GM12891 (cell line): Measurements from ENCODE around the gene USP40.
"Not testable (repeated sequence)": the region's sequence is repeated elsewhere in the genome, so short reads cannot be mapped to it uniquely, and the experiment has no call there.

Experiments used
- DNase-seq: peaks from one replicate; pipeline ENCODE4 v3.0.0; 2011; ENCODE audit warnings: low spot score; ENCODE audit not compliant: insufficient read length
- FAIRE-seq: peaks from 2 replicates; lab custom pipeline; 2011; peaks lifted over from hg19 to GRCh38; lab: Jason Lieb, UNC
- PAX5 ChIP-seq: IDR thresholded peaks from 2 replicates; pipeline ENCODE4 v1.6.1; 2011; ENCODE audit warnings: low read length, moderate library complexity, mild to moderate bottlenecking; ENCODE audit not compliant: insufficient read depth, severe bottlenecking
- POLR2A ChIP-seq: IDR thresholded peaks from 2 replicates; pipeline ENCODE4 v1.6.1; 2011; ENCODE audit warnings: low read depth, low read length, control low read depth
- POLR2AphosphoS5 ChIP-seq: IDR thresholded peaks from 2 replicates; pipeline ENCODE4 v1.6.1; 2011; ENCODE audit warnings: low read depth, low read length, control low read depth
- POU2F2 ChIP-seq: IDR thresholded peaks from 2 replicates; pipeline ENCODE4 v1.6.1; 2011; ENCODE audit warnings: low read depth, mild to moderate bottlenecking, control low read depth, low read length, moderate library complexity
- SPI1 ChIP-seq: IDR thresholded peaks from 2 replicates; pipeline ENCODE4 v1.6.1; 2011; ENCODE audit warnings: low read depth, low read length, control low read depth
- TAF1 ChIP-seq: IDR thresholded peaks from 2 replicates; pipeline ENCODE4 v1.6.1; 2011; ENCODE audit warnings: low read depth, low read length, control low read depth

The USP40 gene

GRCh38 chr2:233597522-233597921 is 30.9 kb upstream of the USP40 start:
- no peak for FAIRE-seq
- no peak for DNase-seq
- no peak for TF ChIP-seq POLR2AphosphoS5

- DNase-seq: no peak
- FAIRE-seq: no peak
- TF ChIP-seq POLR2AphosphoS5 (no peak), SPI1 (no peak), PAX5 (peak; percentile 56)
Measured at GRCh38 chr2:233593201-233593600, 26.6 kb upstream of the USP40 start.

DNA sequence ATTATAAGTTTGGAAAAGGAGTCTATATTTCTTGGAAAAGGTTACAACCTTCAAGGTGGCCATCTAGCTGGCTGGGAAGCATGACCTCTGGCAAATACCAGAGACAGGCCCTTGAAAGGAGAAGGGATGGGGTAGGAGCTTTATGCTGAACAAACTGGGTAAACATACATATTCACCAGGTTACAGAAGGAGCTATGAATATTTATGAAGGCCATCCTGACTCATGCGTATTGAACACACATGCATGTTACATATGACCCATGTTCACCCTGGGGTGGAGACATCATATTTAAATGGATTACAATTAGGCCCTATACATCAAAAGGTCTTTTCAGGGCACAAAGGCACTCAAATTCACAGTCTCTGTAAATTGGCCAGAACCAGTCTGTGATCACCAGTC is 26.1 kb upstream of the USP40 start:
- peak; percentile 66 for FAIRE-seq
- DNase-seq: not testable (repeated sequence)

- no peak for TF ChIP-seq POLR2AphosphoS5
- no peak for TF ChIP-seq SPI1
- TF ChIP-seq TAF1: no peak
- TF ChIP-seq POLR2A: no peak
- no peak for TF ChIP-seq PAX5
- TF ChIP-seq POU2F2: no peak
- DNase-seq (no peak), FAIRE-seq (no peak)
Measured at GRCh38 chr2:233588400-233588799, 21.8 kb upstream of the USP40 start.

DNA sequence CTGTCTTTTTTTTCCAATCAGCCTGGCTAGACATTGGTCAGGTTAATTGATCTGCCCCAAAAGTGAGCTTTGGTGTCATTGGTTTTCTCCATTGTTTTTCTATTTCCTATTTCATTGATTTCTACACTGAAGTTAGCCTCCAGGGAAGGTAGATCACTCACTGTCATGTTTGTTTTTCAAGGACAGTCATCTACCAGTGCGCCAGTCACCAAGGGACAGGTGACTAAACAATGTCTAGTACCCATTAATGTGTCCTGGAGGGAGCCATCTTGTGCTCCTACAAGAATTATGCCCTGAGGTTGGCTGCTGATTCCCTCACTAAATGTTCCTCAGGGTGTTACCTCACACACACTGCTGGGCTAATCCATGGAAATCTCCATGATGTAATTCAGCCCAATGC is 17.6 kb upstream of the USP40 start:
- TF ChIP-seq POLR2AphosphoS5 (no peak), POU2F2 (no peak), TAF1 (no peak), POLR2A (no peak), PAX5 (no peak), SPI1 (no peak)
- FAIRE-seq: no peak
- no peak for DNase-seq

- DNase-seq, FAIRE-seq: not testable (repeated sequence)
Measured at GRCh38 chr2:233583217-233583965, 16.8 kb upstream of the USP40 start.

GRCh38 chr2:233577341-233577740 is 10.8 kb upstream of the USP40 start:
- not testable (repeated sequence) for DNase-seq, FAIRE-seq

DNA sequence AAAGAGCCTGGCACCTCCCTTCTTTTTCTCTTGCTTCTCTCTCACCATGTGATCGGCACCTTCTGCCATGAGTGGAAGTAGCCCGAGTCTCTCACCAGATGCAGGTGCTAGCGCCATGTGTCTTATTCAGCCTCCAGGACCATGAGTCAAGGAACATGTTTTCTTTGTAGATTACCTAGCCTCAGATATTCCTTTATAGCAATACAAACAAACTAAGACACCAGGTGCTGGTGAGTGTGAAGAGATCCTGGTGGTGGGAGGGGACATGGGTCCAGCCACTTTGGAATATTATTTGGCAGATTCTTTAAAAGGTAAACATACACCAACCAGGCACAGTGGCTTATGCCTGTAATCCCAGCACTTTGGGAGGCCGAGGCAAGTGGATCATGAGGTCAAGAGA is 5.9 kb upstream of the USP40 start:
- FAIRE-seq: no peak
- DNase-seq: no peak
- no peak for TF ChIP-seq POU2F2
- TF ChIP-seq POLR2AphosphoS5: no peak
- no peak for TF ChIP-seq SPI1
- TF ChIP-seq POLR2A: no peak
- TF ChIP-seq PAX5: no peak
- no peak for TF ChIP-seq TAF1

DNA sequence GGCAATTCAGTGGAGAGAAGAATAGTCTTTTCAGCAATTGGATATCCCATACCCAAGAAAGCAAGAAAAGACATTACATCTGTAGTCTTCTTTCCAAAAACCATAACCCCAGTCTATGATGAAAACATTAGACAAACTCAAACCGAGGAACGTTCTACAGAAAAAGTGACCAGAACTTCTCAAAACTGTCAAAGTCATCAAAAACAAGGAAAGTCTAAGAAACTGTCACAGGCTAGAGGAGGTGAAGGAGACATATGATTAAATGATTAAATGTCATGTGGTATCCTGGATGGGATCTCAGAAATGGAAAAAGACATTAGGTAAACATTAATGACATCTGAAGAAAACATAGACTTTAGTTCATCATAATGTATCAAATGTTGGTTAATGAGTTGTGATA is 4.9 kb upstream of the USP40 start:
- TF ChIP-seq SPI1 (no peak), POLR2A (no peak), POU2F2 (no peak), POLR2AphosphoS5 (no peak), TAF1 (no peak), PAX5 (no peak)
- DNase-seq: no peak
- no peak for FAIRE-seq

GRCh38 chr2:233571001-233571400 is 4.4 kb upstream of the USP40 start:
- FAIRE-seq (no peak), DNase-seq (no peak)
- TF ChIP-seq PAX5: no peak
- TF ChIP-seq SPI1: no peak
- no peak for TF ChIP-seq POLR2A
- no peak for TF ChIP-seq TAF1
- TF ChIP-seq POU2F2: no peak
- TF ChIP-seq POLR2AphosphoS5: no peak

GRCh38 chr2:233565685-233566140 is 869 bp downstream of the USP40 start:
- TF ChIP-seq POLR2AphosphoS5: no peak
- no peak for TF ChIP-seq PAX5
- TF ChIP-seq TAF1: no peak
- no peak for TF ChIP-seq POLR2A
- no peak for TF ChIP-seq SPI1
- no peak for TF ChIP-seq POU2F2
- peak; percentile 87 for FAIRE-seq
- DNase-seq: no peak
